CD14-positive monocyte (primary cell): Measurements from ENCODE around the gene ENTREP1. TPM values are rescaled to one million over a fixed set of nuclear protein-coding genes. Genes with fewer than 3 reads are reported as not detected.

Experiments
- DNase-seq, 3 donors: peaks; one replicate each; pipeline ENCODE4 v3.0.0-alpha.2; 2011 to 2022
- H2AFZ ChIP-seq: 2 replicates; pipeline ENCODE4 v1.6.0; 2012; ENCODE audit warnings: mild to moderate bottlenecking, low read depth, low read length, inconsistent platforms; ENCODE audit not compliant: insufficient read depth, poor library complexity, severe bottlenecking
- H3K27ac ChIP-seq, 2 donors: 1 replicate in 1 of 2; 2 replicates in 1 of 2; pipeline ENCODE4 v1.5.1; 2012 to 2013; ENCODE audit warnings: low read length in 2 of 2, control low read depth in 1 of 2, inconsistent platforms in 1 of 2, low read depth in 1 of 2, mild to moderate bottlenecking in 1 of 2
- H3K27me3 ChIP-seq, 2 donors: one replicate each; pipeline versions ENCODE4 v1.6.0 to v1.6.1; 2011 to 2013; ENCODE audit warnings: low read length in 2 of 2; ENCODE audit not compliant: control insufficient read depth in 2 of 2, insufficient read depth in 2 of 2
- H3K36me3 ChIP-seq, 2 donors: replicated peaks in 1 of 2; 1 replicate in 1 of 2; 2 replicates in 1 of 2; pipeline versions ENCODE4 v1.5.1 to v1.6.1; 2012 to 2013; ENCODE audit warnings: low read length in 2 of 2, control low read depth in 1 of 2, inconsistent platforms in 1 of 2, mild to moderate bottlenecking in 1 of 2; ENCODE audit not compliant: insufficient read depth in 2 of 2, control insufficient read depth in 1 of 2
- H3K4me1 ChIP-seq, 2 donors: 1 replicate in 1 of 2; 2 replicates in 1 of 2; pipeline versions ENCODE4 v1.5.1 to v1.6.1; 2012 to 2013; ENCODE audit warnings: low read length in 2 of 2, control low read depth in 1 of 2, inconsistent platforms in 1 of 2, mild to moderate bottlenecking in 1 of 2, moderate library complexity in 1 of 2; ENCODE audit not compliant: insufficient read depth in 2 of 2, control insufficient read depth in 1 of 2
- H3K4me2 ChIP-seq: replicated peaks from 2 replicates; pipeline ENCODE3; 2012; ENCODE audit warnings: low read length, moderate library complexity, mild to moderate bottlenecking; ENCODE audit not compliant: poor library complexity, severe bottlenecking; ENCODE audit errors: extremely low read depth
- H3K4me3 ChIP-seq, 3 experiments: fragments of 200-600 bp in 1 of 3; sonication (generic) in 1 of 3; replicated peaks in 1 of 3; 1 replicate in 2 of 3; 2 replicates in 1 of 3; pipeline ENCODE4 v1.5.1; 2011 to 2013; ENCODE audit warnings: low read length in 3 of 3, mild to moderate bottlenecking in 3 of 3, control low read depth in 2 of 3, low read depth in 2 of 3, inconsistent platforms in 1 of 3, moderate library complexity in 1 of 3
- H3K79me2 ChIP-seq: 2 replicates; pipeline ENCODE4 v1.6.0; 2012; ENCODE audit warnings: mild to moderate bottlenecking, control low read depth, inconsistent platforms, low read length, moderate library complexity; ENCODE audit not compliant: insufficient read depth
- H3K9ac ChIP-seq: 2 replicates; pipeline ENCODE4 v1.6.0; 2017; ENCODE audit warnings: low read length, mild to moderate bottlenecking; ENCODE audit not compliant: insufficient read depth, poor library complexity, severe bottlenecking
- H3K9me3 ChIP-seq, 2 donors: replicated peaks in 1 of 2; 1 replicate in 1 of 2; 2 replicates in 1 of 2; pipeline versions ENCODE4 v1.5.1 to v1.6.1; 2012 to 2013; ENCODE audit warnings: low read length in 2 of 2, control low read depth in 1 of 2; ENCODE audit not compliant: control insufficient read depth in 1 of 2, insufficient read depth in 1 of 2
- H4K20me1 ChIP-seq: 2 replicates; pipeline ENCODE4 v1.6.0; 2012; ENCODE audit warnings: mild to moderate bottlenecking, low read length, control low read depth, moderate library complexity; ENCODE audit not compliant: insufficient read depth
- H3K27ac Mint-ChIP-seq, 7 donors: one replicate each; pipeline ENCODE4 v1.8.0; 2020; ENCODE audit warnings: mild to moderate bottlenecking in 7 of 7, mixed read lengths in 7 of 7, moderate library complexity in 6 of 7, inconsistent platforms in 2 of 7
- H3K27me3 Mint-ChIP-seq, 3 donors: one replicate each; pipeline ENCODE4 v1.8.0; 2021 to 2022; ENCODE audit warnings: low read depth in 3 of 3, mild to moderate bottlenecking in 3 of 3, mixed read lengths in 3 of 3, moderate library complexity in 3 of 3, inconsistent platforms in 1 of 3
- H3K36me3 Mint-ChIP-seq, 2 donors: one replicate each; pipeline ENCODE4 v1.8.0; 2020; ENCODE audit warnings: mixed read lengths in 2 of 2, inconsistent platforms in 1 of 2, mild to moderate bottlenecking in 1 of 2
- H3K4me1 Mint-ChIP-seq: one replicate; pipeline ENCODE4 v1.8.0; 2020; ENCODE audit warnings: mild to moderate bottlenecking, mixed read lengths
- H3K4me3 Mint-ChIP-seq, 2 donors: one replicate each; pipeline ENCODE4 v1.8.0; 2020; ENCODE audit warnings: mild to moderate bottlenecking in 2 of 2, mixed read lengths in 2 of 2, moderate library complexity in 1 of 2
- H3K9me3 Mint-ChIP-seq, 7 donors: one replicate each; pipeline ENCODE4 v1.8.0; 2020 to 2022; ENCODE audit warnings: mixed read lengths in 7 of 7, mild to moderate bottlenecking in 6 of 7, moderate library complexity in 6 of 7, inconsistent platforms in 2 of 7
- WGBS: methylation state at CpG from one replicate; pipeline ENCODE4 v1.1.5; 2013; ENCODE audit warnings: missing lambda C conversion rate; ENCODE audit not compliant: insufficient coverage; 5-methylcytosine and 5-hydroxymethylcytosine counted together
- intact Hi-C, 2 donors: fragments of 100-400 bp; cut with micrococcal nuclease; formaldehyde crosslinking; loops; one replicate each; pipeline versions ENCODE4 v1.15.0 to v1.15.1; 2023
- polyA plus RNA-seq, 3 donors: library from polyadenylated mRNA; depleted of rRNA in 1 of 3; unstranded in 2 of 3; stranded (reverse) in 1 of 3; fragments of 300-500 nt in 2 of 3; fragments of >200 nt in 1 of 3; fragmentation: Illumina TruSeq in 2 of 3; gene quantifications; 1 replicate in 2 of 3; 2 replicates in 1 of 3; pipeline ENCODE4 v1.2.3, GENCODE V29; 2012 to 2021
- TF ChIP-seq, protein P1 (sequence below): fragments of 200-600 bp; IDR thresholded peaks from one replicate; pipeline ENCODE4 v1.8.0; 2022; ENCODE audit warnings: antibody characterized with exemption, mild to moderate bottlenecking

The ENTREP1 gene
- polyA plus RNA-seq, 3 donors: not detected

GRCh38 chr9:69432623-69433022 is 107.6 kb downstream of the ENTREP1 start:
- H3K27me3 Mint-ChIP-seq: peaks cover 0 to 1% (median 1%) of the 10 kb centered on the region in 3 donors

GRCh38 chr9:69433392-69433791 is 108.4 kb downstream of the ENTREP1 start:
- DNase-seq: no peak
- H3K27me3 ChIP-seq: no peaks in the 10 kb centered on the region
- no CpG with 5 or more reads among the region's 1 CpG for WGBS
- H3K79me2 ChIP-seq: no peaks in the 10 kb centered on the region
- Mint-ChIP-seq H3K36me3 (no peaks in the 10 kb centered on the region), H3K27me3 (peaks cover 0 to 1% (median 1%) of the 10 kb centered on the region in 3 donors), H3K4me1 (no peaks in the 10 kb centered on the region), H3K9me3 (peaks cover 0 to 2% (median 0%) of the 10 kb centered on the region in 7 donors), H3K4me3 (no peak overlapping the region), H3K27ac (no peak overlapping the region)
- H3K4me2 ChIP-seq: no peak overlapping the region
- H3K4me1 ChIP-seq: no peaks in the 10 kb centered on the region
- H3K4me3 ChIP-seq: no peak overlapping the region
- intact Hi-C loops: no loop called here
- no peaks in the 10 kb centered on the region for H3K36me3 ChIP-seq
- H3K27ac ChIP-seq: no peak overlapping the region
- no peaks in the 10 kb centered on the region for H4K20me1 ChIP-seq
- TF ChIP-seq, protein P1, sequence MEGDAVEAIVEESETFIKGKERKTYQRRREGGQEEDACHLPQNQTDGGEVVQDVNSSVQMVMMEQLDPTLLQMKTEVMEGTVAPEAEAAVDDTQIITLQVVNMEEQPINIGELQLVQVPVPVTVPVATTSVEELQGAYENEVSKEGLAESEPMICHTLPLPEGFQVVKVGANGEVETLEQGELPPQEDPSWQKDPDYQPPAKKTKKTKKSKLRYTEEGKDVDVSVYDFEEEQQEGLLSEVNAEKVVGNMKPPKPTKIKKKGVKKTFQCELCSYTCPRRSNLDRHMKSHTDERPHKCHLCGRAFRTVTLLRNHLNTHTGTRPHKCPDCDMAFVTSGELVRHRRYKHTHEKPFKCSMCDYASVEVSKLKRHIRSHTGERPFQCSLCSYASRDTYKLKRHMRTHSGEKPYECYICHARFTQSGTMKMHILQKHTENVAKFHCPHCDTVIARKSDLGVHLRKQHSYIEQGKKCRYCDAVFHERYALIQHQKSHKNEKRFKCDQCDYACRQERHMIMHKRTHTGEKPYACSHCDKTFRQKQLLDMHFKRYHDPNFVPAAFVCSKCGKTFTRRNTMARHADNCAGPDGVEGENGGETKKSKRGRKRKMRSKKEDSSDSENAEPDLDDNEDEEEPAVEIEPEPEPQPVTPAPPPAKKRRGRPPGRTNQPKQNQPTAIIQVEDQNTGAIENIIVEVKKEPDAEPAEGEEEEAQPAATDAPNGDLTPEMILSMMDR: no peak
- no peaks in the 10 kb centered on the region for H3K9me3 ChIP-seq
- H2AFZ ChIP-seq: no peak overlapping the region
- no peak overlapping the region for H3K9ac ChIP-seq

More at GRCh38 chr9:69432623-69433022, 107.6 kb downstream of the ENTREP1 start:
- H3K9me3 ChIP-seq: no peaks in the 10 kb centered on the region
- H3K27ac Mint-ChIP-seq: no peak overlapping the region
- H3K27me3 ChIP-seq: no peaks in the 10 kb centered on the region
- H3K9me3 Mint-ChIP-seq: peaks cover 0 to 2% (median 0%) of the 10 kb centered on the region in 7 donors
- H3K36me3 Mint-ChIP-seq: no peaks in the 10 kb centered on the region
- H3K4me2 ChIP-seq: no peak overlapping the region
- intact Hi-C loops: no loop called here
- H3K79me2 ChIP-seq: no peaks in the 10 kb centered on the region
- no peak overlapping the region for H3K27ac ChIP-seq
- no peak overlapping the region for H3K9ac ChIP-seq
- H4K20me1 ChIP-seq: no peaks in the 10 kb centered on the region
- TF ChIP-seq, protein P1: no peak
- H2AFZ ChIP-seq: no peak overlapping the region
- 97% methylated on average over 6 of the region's 11 CpGs for WGBS
- no peaks in the 10 kb centered on the region for H3K4me1 Mint-ChIP-seq
- no peaks in the 10 kb centered on the region for H3K36me3 ChIP-seq
- no peak for DNase-seq
- H3K4me3 ChIP-seq: no peak overlapping the region
- no peak overlapping the region for H3K4me3 Mint-ChIP-seq
- no peaks in the 10 kb centered on the region for H3K4me1 ChIP-seq
